ENCODE data around the gene HOXA13.
A peak's percentile ranks its signal among the peaks of the same experiment; 100 is the strongest.

The HOXA13 gene

GRCh38 chr7:27153526-27153925, 46.4 kb downstream of the HOXA13 start:
- H3K9ac ChIP-seq (ENCODE audit: insufficient read length, low read depth): no peak overlapping the region
- no peak overlapping the region for H3K4me3 ChIP-seq (ENCODE audit: insufficient read length, low read depth)
- peaks cover 3% of the 10 kb centered on the region for H3K4me1 ChIP-seq (ENCODE audit: insufficient read depth, insufficient read length)
- no peaks in the 10 kb centered on the region for H3K36me3 ChIP-seq (ENCODE audit: insufficient read depth, insufficient read length, low read length)
- DNase-seq (ENCODE audit: low read depth, low spot score): no peak
- H3K9me3 ChIP-seq (ENCODE audit: insufficient read depth, low read length): peaks cover 10% of the 10 kb centered on the region
- peaks cover 100% of the 10 kb centered on the region for H3K27me3 ChIP-seq (ENCODE audit: insufficient read depth, insufficient read length)
- no peak for TF ChIP-seq YY1 (IDR thresholded peaks at IDR 0.05; ENCODE audit: insufficient read depth, insufficient read length)
- TF ChIP-seq ZNF274 (IDR thresholded peaks at IDR 0.05; ENCODE audit: low read depth, low read length): no peak

GRCh38 chr7:27152816-27153442, 47.0 kb downstream of the HOXA13 start:
- Histone ChIP-seq H3K27me3 (ENCODE audit: insufficient read depth, insufficient read length) (peaks cover 100% of the 10 kb centered on the region), H3K9me3 (ENCODE audit: insufficient read depth, low read length) (peaks cover 10% of the 10 kb centered on the region), H3K4me3 (ENCODE audit: insufficient read length, low read depth) (no peak overlapping the region), H3K36me3 (ENCODE audit: insufficient read depth, insufficient read length, low read length) (no peaks in the 10 kb centered on the region), H3K9ac (ENCODE audit: insufficient read length, low read depth) (no peak overlapping the region), H3K4me1 (ENCODE audit: insufficient read depth, insufficient read length) (peaks cover 3% of the 10 kb centered on the region)
- no peak for DNase-seq (ENCODE audit: low read depth, low spot score)
- TF ChIP-seq YY1 (IDR thresholded peaks at IDR 0.05; ENCODE audit: insufficient read depth, insufficient read length) (no peak), SUZ12 (IDR thresholded peaks at IDR 0.05; ENCODE audit: extremely low read depth, insufficient read depth, insufficient read length) (no peak), ZNF274 (IDR thresholded peaks at IDR 0.05; ENCODE audit: low read depth, low read length) (no peak)

- Histone ChIP-seq H3K36me3 (ENCODE audit: insufficient read depth, insufficient read length, low read length) (no peaks in the 10 kb centered on the region), H3K9ac (ENCODE audit: insufficient read length, low read depth) (no peak within 1 kb of the TSS), H3K4me1 (ENCODE audit: insufficient read depth, insufficient read length) (peaks cover 3% of the 10 kb centered on the region), H3K27me3 (ENCODE audit: insufficient read depth, insufficient read length) (peaks cover 100% of the 10 kb centered on the region), H3K4me3 (ENCODE audit: insufficient read length, low read depth) (peak within 1 kb of the TSS; percentile 42), H3K9me3 (ENCODE audit: insufficient read depth, low read length) (peaks cover 3% of the 10 kb centered on the region)
- TF ChIP-seq ZNF274 (IDR thresholded peaks at IDR 0.05; ENCODE audit: low read depth, low read length): no peak
- no peak for TF ChIP-seq SUZ12 (IDR thresholded peaks at IDR 0.05; ENCODE audit: extremely low read depth, insufficient read depth, insufficient read length)
- no peak for TF ChIP-seq YY1 (IDR thresholded peaks at IDR 0.05; ENCODE audit: insufficient read depth, insufficient read length)
- DNase-seq (ENCODE audit: low read depth, low spot score): no peak
These were observed 47.7 kb downstream of the HOXA13 start, which contains the start of gene HOXA3 for GRCh38 chr7:27151931-27152815. Gene HOXA3 (minus strand): TSS chr7:27152583. CDS start chr7:27110640, 41,943 bp downstream.

GRCh38 chr7:27151341-27151930, 48.5 kb downstream of the HOXA13 start:
- Histone ChIP-seq H3K9ac (ENCODE audit: insufficient read length, low read depth) (peak overlapping the region; percentile 12), H3K27me3 (ENCODE audit: insufficient read depth, insufficient read length) (peaks cover 100% of the 10 kb centered on the region), H3K9me3 (ENCODE audit: insufficient read depth, low read length) (no peaks in the 10 kb centered on the region; the same call in 1 of the 2 replicates), H3K36me3 (ENCODE audit: insufficient read depth, insufficient read length, low read length) (no peaks in the 10 kb centered on the region), H3K4me3 (ENCODE audit: insufficient read length, low read depth) (peak overlapping the region; percentile 42), H3K4me1 (ENCODE audit: insufficient read depth, insufficient read length) (peaks cover 3% of the 10 kb centered on the region)
- no peak for DNase-seq (ENCODE audit: low read depth, low spot score)
- TF ChIP-seq SUZ12 (IDR thresholded peaks at IDR 0.05; ENCODE audit: extremely low read depth, insufficient read depth, insufficient read length): no peak
- no peak for TF ChIP-seq ZNF274 (IDR thresholded peaks at IDR 0.05; ENCODE audit: low read depth, low read length)
- TF ChIP-seq YY1 (IDR thresholded peaks at IDR 0.05; ENCODE audit: insufficient read depth, insufficient read length): no peak

GRCh38 chr7:27150568-27151340, 49.1 kb downstream of the HOXA13 start:
- Histone ChIP-seq H3K4me3 (ENCODE audit: insufficient read length, low read depth) (peak overlapping the region; percentile 42), H3K4me1 (ENCODE audit: insufficient read depth, insufficient read length) (peaks cover 3% of the 10 kb centered on the region), H3K36me3 (ENCODE audit: insufficient read depth, insufficient read length, low read length) (no peaks in the 10 kb centered on the region), H3K27me3 (ENCODE audit: insufficient read depth, insufficient read length) (peaks cover 100% of the 10 kb centered on the region), H3K9me3 (ENCODE audit: insufficient read depth, low read length) (no peaks in the 10 kb centered on the region; the same call in 1 of the 2 replicates), H3K9ac (ENCODE audit: insufficient read length, low read depth) (peak overlapping the region; percentile 12)
- TF ChIP-seq YY1 (IDR thresholded peaks at IDR 0.05; ENCODE audit: insufficient read depth, insufficient read length): no peak
- TF ChIP-seq SUZ12 (IDR thresholded peaks at IDR 0.05; ENCODE audit: extremely low read depth, insufficient read depth, insufficient read length): no peak
- TF ChIP-seq ZNF274 (IDR thresholded peaks at IDR 0.05; ENCODE audit: low read depth, low read length): no peak
- no peak for DNase-seq (ENCODE audit: low read depth, low spot score)

GRCh38 chr7:27149842-27150567, 49.9 kb downstream of the HOXA13 start:
- TF ChIP-seq ZNF274 (IDR thresholded peaks at IDR 0.05; ENCODE audit: low read depth, low read length) (no peak), YY1 (IDR thresholded peaks at IDR 0.05; ENCODE audit: insufficient read depth, insufficient read length) (no peak), SUZ12 (IDR thresholded peaks at IDR 0.05; ENCODE audit: extremely low read depth, insufficient read depth, insufficient read length) (no peak)
- Histone ChIP-seq H3K27me3 (ENCODE audit: insufficient read depth, insufficient read length) (peaks cover 100% of the 10 kb centered on the region), H3K4me1 (ENCODE audit: insufficient read depth, insufficient read length) (peaks cover 3% of the 10 kb centered on the region), H3K9ac (ENCODE audit: insufficient read length, low read depth) (peak overlapping the region; percentile 12), H3K36me3 (ENCODE audit: insufficient read depth, insufficient read length, low read length) (no peaks in the 10 kb centered on the region), H3K4me3 (ENCODE audit: insufficient read length, low read depth) (peak overlapping the region; percentile 42), H3K9me3 (ENCODE audit: insufficient read depth, low read length) (no peaks in the 10 kb centered on the region; the same call in 1 of the 2 replicates)
- DNase-seq (ENCODE audit: low read depth, low spot score): no peak
